ENCODE data around the gene CENPP.
"Not testable (repeated sequence)": the region's sequence is repeated elsewhere in the genome, so short reads cannot be mapped to it uniquely, and the experiment has no call there.

The CENPP gene

GRCh38 chr9:92384375-92384774, 58.6 kb downstream of the CENPP start:
- no peak for DNase-seq

- no peak for DNase-seq
Observed at GRCh38 chr9:92385001-92385400, 59.2 kb downstream of the CENPP start.

- DNase-seq = peak; percentile 3
Observed at GRCh38 chr9:92385477-92385876, 59.7 kb downstream of the CENPP start.

GRCh38 chr9:92385953-92386352, 60.2 kb downstream of the CENPP start:
- no peak for DNase-seq

GRCh38 chr9:92392690-92393089, 66.9 kb downstream of the CENPP start:
- no peak for DNase-seq

DNA sequence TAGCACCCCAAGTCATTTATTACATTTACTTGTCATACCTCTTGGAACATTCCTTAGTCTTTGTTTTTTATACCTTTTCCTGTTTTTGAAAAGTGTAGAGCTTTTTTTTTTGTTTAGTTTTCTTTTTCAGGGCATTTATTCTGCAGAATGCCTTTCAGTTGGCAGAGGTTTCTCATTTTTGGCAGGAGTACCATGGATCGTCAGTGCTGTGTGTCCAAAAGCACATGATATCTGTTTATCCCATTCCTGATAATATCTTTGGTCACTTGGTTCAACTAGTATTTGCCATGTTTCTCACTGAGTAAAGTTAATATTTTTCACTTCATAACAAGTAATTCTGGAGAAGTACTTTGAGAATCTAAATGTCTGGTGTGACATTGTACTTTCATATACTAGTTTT, 67.9 kb downstream of the CENPP start:
- DNase-seq = no peak

DNA sequence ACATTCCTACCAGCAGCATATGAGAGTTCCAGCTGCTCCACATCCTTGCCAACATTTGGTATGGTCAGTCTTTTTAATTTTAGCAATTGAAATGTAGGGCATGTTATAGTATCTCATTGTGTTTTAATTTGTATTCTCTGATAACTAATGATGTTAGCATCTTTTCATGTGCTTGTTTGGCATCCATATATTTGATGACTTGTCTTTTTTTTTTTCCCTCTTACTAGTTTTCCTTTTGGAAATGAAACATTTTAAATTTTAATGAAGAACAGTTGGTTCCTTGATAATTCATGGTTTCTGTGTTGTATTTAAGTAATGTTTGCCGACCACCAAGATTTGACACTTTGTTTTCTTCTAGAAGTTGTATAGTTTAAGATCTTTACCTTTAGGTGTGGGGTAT, 69.9 kb downstream of the CENPP start:
- no peak for DNase-seq

GRCh38 chr9:92397853-92398252, 72.1 kb downstream of the CENPP start:
- DNase-seq = no peak

- no peak for DNase-seq
Observed at GRCh38 chr9:92402360-92402759, 76.6 kb downstream of the CENPP start.

DNA sequence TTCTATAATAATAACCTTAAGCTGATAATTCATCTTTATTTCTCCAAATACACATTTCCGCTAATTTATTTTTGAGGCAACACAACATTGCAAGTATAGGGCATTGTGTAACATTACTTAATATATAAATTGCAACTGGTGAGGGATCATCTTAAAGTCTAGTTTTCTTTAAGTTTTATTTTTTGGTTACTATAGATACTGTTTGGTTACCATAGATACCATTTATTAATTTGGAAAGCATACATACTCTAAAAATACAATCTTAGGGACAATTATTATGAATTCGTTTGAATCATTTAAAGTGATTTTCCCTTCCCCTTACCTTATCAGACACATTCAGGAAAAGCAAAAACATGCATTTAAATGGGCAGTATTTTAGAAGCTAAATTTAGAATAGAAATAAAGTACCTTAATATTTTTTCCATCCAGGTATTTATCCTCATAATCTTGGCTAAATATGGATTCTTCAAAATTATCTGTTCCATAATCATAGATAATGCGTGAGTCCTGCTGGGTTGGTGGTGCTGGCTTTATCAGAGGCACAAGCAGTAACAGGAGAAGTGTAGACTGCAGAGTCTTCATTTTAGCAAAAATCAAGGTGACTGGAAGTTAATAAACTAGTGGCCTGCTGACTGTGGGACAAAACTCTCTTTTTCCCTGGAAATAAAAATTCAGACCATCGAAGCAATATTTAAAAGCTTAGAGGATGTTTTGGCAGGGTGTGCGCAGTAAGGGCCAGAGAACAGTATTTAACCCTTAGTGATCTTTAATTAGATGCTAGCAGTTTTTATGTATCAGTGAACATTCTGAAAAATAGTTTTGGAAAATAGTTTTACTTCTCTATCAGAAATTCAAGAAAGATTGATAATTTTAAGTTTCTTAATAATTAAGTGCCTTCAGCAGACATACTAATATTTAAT, 77.3 kb downstream of the CENPP start:
- no peak for DNase-seq

GRCh38 chr9:92404042-92404836, 78.5 kb downstream of the CENPP start, which contains the start of gene OGN:
TSS of gene OGN (minus strand) at chr9:92404578. CDS start at chr9:92403407, 1,171 bp downstream.
- DNase-seq = no peak

- no peak for DNase-seq
Observed at GRCh38 chr9:92405818-92406217, 80.1 kb downstream of the CENPP start.

GRCh38 chr9:92406477-92406876, 80.7 kb downstream of the CENPP start:
- DNase-seq = no peak

DNA sequence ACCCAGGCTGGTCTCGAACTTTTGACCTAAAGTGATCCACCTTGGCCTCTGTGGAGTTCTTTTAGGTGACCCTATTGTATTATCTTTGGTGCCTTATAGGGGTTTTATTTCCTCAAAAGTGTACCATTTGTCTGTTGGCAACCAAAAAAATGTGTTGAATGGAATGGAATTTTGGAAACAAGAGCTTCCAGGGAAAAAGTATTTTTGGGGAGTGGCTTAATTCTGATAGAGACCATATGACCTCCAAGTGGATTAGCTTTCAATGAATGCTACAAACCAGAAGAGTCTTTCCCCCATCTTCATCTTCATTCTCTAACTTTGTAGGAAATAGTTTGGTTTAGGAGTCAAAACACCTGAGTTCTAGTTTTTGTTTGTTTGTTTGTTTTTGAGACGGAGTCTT, 82.1 kb downstream of the CENPP start:
- no peak for DNase-seq

DNA sequence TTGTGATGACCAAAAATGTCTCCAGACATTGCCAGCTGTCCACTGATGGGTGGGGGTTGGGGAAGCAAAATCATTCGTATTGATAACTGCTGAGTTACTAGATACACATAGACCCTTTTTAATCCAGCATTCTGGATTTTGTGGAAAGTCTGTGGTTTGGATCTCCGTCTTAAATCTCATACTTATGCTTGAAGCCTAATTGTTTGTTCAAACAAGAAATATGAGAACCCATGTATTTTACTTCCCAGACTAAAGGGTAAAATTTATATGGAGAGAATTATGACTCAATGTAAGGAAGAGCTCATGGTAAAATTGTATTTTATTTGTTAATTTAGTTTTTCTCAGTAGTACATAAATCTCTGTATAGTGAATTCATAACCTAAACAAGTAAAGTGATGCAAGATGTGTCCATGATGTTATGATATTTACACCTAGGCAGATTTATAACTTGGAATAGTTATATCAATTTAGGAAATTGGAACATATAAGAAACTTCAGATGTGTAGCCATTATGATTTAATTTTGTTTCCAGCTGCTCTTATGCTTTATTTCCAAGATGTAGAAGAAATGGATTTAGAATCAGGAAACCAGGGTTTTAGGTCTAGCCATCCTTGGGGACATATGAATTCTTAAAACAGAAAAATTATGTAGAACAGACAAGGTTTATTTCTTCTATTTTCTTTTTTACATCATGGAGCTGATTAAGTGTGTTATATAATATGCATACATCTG, 83.2 kb downstream of the CENPP start:
- DNase-seq = no peak

DNA sequence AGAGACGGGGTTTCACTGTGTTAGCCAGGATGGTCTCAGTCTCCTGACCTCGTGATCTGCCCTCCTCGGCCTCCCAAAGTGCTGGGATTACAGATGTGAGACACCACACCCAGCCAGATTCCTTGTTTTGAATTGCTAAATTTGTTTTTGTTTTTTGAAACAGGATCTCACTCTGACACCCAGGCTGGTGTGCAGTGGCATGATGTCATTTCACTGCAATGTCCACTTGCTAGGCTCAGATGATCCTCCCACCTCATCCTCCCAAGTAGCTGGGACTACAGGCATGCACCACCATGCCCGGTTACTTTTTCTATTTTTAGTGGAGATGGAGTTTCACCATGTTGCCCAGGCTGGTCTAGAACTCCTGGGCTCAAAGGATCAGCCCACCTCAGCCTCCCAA, 85.4 kb downstream of the CENPP start:
- not testable (repeated sequence) for DNase-seq

GRCh38 chr9:92414566-92414965, 88.8 kb downstream of the CENPP start:
- DNase-seq = no peak

GRCh38 chr9:92422611-92423338, 97.0 kb downstream of the CENPP start:
- DNase-seq = no peak

GRCh38 chr9:92423612-92424011, 97.9 kb downstream of the CENPP start:
- no peak for DNase-seq

DNA sequence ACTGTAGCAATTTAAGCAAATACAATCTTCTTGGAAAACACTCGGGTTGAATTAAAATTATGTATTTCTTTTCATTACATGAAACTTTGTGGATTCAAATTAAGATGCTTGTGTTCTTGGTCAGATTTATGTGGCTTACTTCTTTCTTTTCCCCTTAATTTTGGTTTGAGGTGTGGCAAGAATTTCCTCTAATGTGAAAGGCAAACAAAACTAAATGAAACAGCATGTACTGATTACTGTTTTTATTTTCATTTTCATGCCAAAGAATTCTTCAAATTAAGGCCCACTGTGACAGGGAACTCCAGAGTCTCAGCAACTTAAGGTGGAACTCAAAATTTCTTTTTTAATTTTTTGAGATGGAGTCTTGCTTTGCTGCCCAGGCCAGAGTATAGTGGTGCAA, 98.6 kb downstream of the CENPP start, which contains the start of gene OMD:
OMD (minus strand) TSS at position 132 of the 400 bp plus-strand sequence. CDS start 6,913 bp downstream, outside the sequence.
- DNase-seq = no peak

- no peak for DNase-seq
Observed at GRCh38 chr9:92425474-92425873, 99.7 kb downstream of the CENPP start.

GRCh38 chr9:92426501-92427145, 100.9 kb downstream of the CENPP start:
- DNase-seq = no peak

Data from T1000 (cell line).